GM12873 (cell line): Measurements from ENCODE around the gene UBE2O.

Experiments used
- TF ChIP-seq, protein P1 (sequence below): IDR thresholded peaks from 2 replicates; pipeline ENCODE4 v1.5.1; 2012; ENCODE audit warnings: low read depth, mild to moderate bottlenecking, moderate library complexity, low read length, control low read depth; ENCODE audit not compliant: insufficient read depth; ENCODE audit errors: missing control alignments

The UBE2O gene

DNA sequence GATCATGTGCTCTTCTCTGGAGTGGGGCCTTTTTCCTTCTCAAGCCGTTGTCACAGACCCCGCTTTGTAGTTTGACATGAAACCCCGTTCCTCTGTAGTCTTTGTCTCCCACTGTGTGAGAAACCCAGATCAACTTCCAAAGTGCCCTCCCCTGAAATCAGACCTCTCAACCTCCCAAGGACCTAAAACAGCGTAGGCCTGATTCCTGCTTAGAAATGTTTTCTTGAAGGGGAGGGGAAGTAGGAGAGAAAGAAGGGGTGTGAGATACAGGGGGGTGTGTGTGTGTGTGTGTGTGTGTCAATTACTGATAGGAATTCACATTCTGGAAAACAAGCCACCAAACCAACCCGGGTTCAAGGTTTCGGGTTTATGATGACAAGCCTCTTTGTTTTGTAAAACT is 1.4 kb downstream of the UBE2O start:
- TF ChIP-seq, protein P1, sequence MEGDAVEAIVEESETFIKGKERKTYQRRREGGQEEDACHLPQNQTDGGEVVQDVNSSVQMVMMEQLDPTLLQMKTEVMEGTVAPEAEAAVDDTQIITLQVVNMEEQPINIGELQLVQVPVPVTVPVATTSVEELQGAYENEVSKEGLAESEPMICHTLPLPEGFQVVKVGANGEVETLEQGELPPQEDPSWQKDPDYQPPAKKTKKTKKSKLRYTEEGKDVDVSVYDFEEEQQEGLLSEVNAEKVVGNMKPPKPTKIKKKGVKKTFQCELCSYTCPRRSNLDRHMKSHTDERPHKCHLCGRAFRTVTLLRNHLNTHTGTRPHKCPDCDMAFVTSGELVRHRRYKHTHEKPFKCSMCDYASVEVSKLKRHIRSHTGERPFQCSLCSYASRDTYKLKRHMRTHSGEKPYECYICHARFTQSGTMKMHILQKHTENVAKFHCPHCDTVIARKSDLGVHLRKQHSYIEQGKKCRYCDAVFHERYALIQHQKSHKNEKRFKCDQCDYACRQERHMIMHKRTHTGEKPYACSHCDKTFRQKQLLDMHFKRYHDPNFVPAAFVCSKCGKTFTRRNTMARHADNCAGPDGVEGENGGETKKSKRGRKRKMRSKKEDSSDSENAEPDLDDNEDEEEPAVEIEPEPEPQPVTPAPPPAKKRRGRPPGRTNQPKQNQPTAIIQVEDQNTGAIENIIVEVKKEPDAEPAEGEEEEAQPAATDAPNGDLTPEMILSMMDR: no peak

DNA sequence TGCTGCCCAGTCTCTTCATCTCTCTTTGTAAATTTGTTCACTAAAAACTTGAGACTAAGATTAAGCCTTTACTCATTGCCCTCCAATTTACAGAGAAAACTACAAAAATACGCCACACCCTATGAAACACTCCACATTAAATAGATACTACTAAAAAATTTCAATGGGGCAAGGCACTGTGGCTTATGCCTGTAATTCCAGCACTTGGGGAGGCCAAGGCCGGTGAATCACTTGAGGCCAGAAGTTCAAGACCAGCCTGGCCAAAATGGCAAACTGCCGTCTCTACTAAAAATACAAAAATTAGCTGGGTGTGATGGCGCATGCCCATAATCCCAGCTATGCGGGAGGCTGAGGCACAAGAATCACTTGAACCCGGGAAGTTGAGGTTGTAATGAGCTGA is 3.8 kb downstream of the UBE2O start:
- TF ChIP-seq, protein P1: no peak

DNA sequence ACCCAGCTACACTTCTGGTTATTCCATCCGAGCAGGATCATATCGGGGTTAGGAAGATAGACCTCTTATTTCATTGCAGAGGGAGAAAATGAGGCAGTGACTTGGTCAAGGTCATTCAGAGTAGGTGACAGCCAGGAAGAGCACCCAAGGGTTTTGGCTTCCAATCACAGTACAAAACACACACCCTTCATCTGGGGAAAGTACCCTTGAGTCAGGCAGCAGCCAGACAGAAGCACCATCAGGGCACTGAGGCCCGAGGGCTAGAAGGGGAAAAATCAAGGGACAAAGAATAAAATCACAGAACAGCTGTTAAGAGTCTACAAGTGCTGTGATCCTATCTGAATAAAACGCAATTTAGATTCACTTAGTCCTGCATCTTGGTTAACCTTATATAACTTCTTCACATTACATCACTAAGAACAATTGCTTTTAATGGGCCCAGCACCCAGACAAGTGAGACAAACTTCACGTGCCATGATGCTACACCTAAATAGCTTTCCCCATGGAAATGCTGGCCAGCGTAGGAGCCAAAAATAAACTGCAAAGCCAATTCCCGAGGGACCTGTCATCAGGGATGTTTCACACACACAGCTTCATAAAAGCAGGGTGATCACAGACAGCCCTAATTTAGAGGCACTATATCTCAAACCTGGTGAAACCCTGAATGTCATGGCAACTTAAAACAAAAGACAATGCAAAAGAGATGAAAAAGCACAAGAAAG is 4.9 kb downstream of the UBE2O start:
- TF ChIP-seq, protein P1: no peak

DNA sequence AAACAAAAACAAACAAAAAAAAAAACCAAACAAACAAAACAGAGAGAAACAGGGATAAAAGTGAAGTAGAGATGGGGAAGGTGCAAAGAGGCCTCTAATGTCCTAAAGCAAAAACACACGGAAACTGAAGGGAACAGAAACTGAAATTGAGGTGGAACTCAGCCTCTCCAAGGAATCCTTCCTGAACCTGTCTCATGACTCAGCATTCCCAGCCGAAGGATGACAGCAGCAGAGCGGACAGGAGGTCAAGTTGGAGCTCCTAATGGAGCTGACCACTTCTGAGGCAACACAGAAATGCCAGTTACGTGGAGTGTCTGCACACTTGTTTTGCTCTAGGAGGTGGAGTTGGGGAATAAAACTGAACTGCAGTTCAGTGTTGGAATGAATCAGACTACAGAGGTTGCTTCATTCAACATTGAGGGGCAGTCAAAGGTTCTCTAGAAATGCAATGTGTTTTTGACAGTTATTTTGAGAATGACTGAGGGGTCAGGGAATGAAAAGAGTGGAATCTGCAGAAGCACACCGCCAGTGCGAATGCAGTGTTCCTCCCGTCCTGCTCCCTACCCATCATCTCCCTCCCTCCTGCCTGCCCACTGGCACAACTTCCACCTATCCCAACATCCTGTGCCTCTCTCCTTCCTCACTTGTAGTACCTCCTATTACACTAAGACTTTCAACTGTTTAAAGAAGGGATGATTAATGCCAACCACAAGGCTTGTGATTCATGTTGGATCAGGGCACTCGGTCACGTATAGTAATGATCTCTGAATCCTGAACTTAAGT is 6.3 kb downstream of the UBE2O start:
- TF ChIP-seq, protein P1: no peak

DNA sequence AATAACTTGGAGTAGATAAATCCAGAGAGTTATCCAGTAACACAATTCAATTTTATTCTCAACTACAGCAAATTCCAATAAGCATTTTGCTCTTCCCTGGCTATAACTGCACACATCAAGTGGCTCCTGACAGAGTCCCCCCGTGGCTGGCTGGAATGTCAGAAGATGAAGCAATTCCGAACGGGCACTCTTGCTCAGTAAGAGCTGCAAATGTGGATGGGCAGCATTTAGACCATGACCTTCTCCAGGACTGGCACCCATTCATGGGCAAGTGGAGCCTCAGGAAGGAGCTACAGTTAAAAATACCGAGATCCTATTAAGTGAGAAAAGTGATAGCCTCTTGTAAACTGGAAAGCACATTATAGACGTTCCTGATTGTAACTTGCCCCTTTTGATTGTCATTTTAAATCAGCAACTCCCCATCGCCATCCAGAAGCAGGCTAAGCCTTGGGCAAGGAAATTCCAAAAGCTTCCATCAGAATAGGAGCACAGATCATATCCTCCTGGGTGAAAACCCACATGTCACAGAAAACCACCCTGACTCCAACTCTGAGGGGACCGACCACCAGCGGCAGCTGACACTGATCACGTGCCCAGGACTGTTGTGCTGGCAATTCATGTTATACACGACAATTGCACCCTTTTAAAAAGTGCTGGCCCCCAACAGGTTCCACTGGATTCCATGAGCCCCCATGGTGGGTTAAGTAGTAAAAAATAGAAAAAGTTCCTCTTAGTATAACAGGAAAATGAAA is 7.1 kb downstream of the UBE2O start:
- TF ChIP-seq, protein P1: no peak

DNA sequence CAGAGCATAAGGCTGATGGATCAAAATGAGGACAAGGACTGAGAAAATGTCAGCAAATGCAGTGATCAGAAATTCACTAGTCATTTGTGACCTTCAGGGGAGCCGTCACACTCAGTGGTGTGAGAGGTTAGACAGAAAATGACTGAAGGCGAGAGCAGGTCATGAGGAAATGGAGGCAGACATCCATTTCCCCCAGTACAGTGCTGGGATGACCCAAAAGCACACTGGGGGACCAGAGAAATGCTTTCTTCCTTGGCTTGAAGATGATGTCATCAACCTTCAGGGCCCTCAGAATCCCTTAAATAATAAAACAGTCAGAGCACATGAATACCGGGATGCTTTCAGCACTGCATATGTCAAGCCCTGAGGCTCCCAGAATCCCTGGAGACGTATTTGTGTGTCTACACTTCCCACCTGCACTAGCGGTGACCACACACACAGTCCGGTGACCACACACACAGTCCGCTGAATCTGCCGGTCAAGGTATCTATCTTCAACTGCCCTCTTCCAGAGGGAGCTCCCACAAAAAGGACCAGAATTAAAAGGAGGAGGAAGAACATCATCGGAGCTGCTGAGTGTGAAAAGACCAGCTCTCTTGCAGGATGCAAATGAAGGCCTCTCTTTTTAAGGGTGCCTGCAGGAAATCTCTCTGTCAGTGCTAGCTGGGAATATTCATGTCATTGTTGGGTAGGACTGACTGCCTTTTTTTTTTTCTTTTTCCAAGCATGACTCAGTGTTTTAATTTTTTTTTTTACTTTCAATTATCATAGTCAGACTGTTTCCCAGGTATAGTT is 8.2 kb downstream of the UBE2O start:
- TF ChIP-seq, protein P1: no peak
